NCI-H2029 (cell line): Measurements from ENCODE around the gene CNR1.
"Not testable (repeated sequence)": the region's sequence is repeated elsewhere in the genome, so short reads cannot be mapped to it uniquely, and the experiment has no call there.

Source experiments
- DNase-seq: peaks from one replicate; lab custom pipeline; 2025; lab: John Stamatoyannopoulos, UW

Gene CNR1

DNA sequence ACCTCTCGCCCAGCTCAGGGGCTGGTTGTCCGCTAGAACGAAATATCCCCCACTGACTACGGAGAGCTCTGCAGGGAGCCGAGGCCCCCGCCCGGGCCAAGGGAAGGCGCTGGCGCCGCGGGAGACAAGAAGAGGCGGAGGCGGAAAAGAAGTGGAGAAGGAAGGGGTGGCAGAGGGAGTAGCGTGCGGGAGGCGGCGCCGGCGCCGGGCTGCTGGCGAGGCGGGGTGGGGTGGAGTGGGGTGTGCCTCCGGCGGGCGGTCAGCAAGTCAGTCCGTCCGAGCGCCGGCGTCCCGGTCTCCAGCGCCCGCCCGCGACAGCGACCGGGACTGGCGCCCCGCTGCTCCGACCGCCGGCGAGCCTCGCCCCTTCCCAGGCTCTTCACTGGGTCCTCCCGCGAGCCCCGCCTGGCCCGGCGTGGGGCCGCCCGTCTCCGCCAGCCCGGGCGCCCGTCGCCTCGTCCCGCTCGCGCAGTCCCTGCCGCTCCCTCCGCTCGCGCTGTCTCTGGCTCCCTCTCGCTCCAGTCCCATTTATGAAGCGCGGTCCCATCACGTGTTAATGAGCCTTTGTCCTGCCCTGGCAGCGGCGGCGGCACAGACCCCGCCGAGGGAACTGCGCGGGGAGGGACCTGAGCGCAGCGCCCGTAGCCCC is at the start of gene CNR1:
Gene CNR1 (minus strand): TSS at position 504 of the 649 bp plus-strand sequence. CDS start 21,073 bp downstream, outside the sequence.
- DNase-seq: peak; percentile 35

DNA sequence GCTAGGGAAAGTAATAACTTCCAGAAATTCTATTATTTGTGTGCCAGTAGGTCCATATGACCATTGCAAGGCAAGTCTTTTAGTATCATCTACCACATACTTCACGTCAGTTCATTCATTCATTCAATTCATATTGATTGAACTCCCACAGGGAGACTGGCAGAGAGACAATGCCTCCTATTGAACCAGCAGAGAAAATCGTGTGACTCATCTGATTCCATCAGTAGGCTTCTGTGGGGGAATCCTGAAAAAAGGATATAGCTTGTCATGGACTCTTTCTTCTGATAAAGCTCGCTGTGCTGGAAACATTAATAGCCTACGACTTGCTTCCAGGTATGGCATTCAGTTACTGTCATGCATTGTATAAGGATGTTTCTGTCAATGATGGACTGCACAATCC is 45.3 kb upstream of the CNR1 start:
- DNase-seq: no peak

DNA sequence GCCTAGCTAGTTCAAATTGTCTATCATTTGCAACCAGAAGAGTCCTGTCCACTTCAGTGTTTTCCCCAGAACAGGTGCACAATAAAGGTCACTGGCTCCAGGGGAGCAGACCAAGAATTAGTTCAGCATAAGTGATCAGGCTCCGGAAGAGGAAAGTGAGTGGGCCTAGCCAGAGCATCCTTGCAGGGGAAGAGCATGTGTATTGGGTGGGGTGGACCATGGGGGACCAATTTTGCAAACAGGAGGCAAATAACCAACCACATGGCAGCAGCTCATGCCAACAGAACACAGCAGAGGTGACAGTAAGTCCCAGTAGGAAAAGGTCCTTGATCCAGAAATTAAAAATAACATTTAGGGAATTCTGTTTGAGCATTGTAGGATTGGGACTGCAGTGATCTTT is 43.2 kb upstream of the CNR1 start:
- DNase-seq: no peak

DNA sequence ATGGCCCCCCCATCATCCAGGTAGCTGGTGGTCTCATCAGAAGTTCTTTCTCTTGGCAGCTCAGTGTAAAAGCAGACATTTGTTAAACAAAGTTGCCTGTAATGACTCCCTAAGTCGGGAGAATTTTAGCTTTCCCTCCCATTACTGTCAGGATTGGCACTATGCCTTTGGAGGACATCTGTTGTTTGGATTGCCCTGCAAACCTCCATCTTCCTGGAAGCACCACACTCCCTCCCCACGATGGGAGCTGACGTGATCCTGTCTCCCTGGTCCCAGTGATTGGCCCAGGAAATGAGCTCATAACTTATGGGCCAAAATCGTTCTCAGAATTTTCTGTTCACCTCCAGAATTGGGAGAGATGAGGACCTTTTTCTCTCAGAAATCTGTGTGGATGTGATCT is 42.6 kb upstream of the CNR1 start:
- no peak for DNase-seq

DNA sequence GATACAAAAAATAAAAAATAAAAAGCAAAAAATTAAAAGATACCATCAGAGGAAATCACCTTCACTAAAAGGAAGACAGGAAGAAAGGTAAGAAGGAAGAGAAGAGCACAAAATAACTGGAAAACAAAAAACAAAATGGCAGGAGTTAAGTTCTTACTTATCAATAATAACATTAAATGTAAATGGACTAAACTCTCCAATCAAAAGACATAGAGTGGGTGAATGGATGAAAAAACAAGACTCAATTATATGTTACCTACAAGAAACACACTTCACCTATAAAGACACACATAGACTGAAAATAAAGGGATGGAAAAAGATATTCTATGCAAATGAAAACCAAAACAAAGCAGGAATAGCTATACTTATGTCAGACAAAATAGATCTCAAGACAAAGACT is 35.6 kb upstream of the CNR1 start:
- DNase-seq: not testable (repeated sequence)

DNA sequence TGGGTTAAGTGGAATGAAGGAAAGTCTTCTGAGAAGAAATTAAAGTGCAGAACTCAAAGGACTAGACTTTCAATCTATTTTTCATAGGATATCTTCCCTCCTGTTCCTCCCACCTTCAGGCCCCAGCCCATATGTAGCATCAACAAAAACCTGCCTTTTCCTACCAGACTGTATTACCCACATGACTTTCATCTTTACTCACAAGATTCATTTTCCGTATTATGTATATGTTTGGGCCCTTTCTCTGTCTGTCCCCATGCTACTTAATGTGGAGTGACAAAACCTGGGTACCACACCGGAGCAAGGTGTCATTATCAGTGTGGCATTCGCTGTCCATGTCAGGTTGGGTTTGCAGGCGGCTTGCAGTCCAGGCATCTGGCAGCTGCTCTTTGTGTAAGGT is 18.8 kb upstream of the CNR1 start:
- no peak for DNase-seq

DNA sequence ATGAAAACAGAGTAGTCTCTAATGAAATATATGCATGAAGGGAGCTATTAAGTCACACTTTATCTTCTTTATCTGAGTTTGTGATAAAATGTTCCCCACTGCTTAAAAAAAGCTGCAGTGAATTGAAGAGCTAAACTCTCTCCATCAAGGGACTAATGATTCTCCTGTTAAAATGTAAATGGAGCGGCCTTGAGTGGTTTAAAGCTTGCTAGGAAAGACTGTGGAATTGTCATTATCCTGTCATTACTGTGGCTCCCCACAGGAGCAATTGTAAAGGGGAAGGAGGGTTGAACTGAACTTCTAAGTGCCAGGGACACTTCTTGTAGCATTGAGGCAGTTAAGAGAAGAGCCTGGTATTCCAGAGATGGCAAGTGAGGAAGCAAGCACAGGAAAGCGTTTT is 17.3 kb upstream of the CNR1 start:
- no peak for DNase-seq

DNA sequence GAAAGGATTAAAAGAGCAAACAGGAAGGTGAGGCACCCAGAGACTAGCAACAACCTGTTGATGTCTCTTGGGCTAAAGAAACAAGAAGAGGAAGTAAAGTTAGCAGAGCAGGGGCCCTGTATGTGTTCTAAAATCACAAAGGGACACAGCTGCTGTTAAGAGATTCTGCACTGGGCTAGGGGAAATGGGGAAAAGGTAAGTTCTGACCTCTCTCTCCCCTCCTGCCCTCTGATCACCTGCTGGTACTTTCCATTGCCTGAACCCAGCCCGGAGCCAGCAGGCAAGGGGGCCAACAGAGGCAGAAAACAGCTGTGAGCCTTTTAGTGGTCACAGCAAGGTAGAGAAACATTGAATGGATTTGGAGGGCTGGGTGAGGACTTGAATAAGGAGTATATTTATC is 13.5 kb upstream of the CNR1 start:
- DNase-seq: no peak

DNA sequence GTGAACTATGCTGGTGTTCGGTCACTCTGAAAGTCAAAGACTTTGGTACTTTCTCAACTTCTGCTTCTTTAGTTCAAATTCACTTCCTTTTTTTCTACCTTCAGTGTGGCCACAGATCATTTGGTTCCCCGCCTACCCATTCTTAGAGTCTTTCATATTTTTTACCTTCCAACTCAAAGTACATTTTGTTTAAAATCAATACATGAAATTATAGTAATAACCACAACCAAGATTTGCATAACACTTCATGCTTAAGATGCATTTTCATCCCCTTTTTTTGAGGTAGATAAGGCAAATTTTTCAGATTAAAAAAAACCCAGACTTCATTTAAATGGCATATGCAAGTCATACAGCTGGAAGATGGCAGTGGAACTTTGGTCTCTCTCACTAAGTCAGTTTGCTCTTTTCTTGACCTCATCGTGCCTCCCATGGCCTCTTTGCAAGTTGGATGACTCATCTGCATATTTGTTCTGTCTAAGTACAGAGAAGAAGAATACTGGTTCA is 11.9 kb upstream of the CNR1 start:
- no peak for DNase-seq

DNA sequence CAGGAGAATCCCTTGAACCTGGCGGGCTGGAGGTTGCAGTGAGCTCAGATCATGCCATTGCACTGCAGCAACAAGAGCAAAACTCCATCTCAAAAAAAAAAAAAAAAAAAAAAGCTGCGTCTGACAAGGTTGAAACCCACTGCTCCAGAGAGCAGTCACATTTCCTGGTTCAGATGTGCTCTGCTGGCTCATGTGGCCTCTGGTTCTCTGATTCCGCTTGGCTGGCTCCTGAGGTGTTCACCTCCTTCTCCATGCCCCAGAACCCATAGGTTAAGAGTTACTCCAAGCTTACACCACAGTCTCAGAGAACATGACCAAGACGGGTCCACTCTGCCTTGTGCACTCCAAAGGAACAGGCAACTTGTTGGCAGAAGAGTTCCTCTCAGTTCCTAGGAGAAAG is 8.8 kb upstream of the CNR1 start:
- no peak for DNase-seq

DNA sequence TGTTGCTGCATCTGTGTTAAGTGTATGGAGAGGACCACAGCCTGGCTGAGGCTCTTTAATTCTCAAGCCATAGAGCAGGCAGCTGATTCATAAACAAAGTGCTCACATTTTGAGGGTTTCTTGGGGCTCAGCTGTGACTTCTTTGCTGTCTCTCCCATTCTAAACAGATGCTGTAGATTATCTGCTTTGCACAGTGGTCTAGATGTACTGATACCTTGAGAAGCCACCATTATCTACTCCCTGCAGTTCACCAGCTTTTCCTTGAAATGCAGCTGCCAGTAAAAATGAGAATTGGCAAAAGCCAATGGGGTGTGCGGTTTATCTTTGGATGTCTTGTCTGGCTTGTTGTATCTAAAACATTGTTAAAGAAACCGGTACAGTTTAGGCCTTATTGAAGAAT is 5.2 kb upstream of the CNR1 start:
- no peak for DNase-seq

DNA sequence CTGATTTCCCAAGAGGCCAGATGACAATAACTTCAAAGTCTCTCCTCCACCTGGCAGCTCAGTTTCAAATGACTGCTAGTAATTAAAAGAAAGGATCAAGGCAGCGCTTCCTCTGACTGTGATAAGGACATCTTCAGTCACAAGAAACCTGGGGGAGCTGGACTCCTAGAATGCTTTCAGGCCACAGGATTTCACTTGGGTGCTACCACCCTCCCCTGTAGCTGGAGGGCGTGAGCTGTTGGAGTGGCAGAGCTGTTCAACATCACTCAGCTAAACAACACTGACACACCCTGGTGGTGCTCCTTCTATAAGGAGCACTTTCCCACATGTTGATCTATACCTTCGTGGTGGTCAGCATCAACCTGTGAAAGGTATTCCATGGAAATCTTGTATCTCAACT is 2.2 kb upstream of the CNR1 start:
- DNase-seq: no peak

DNA sequence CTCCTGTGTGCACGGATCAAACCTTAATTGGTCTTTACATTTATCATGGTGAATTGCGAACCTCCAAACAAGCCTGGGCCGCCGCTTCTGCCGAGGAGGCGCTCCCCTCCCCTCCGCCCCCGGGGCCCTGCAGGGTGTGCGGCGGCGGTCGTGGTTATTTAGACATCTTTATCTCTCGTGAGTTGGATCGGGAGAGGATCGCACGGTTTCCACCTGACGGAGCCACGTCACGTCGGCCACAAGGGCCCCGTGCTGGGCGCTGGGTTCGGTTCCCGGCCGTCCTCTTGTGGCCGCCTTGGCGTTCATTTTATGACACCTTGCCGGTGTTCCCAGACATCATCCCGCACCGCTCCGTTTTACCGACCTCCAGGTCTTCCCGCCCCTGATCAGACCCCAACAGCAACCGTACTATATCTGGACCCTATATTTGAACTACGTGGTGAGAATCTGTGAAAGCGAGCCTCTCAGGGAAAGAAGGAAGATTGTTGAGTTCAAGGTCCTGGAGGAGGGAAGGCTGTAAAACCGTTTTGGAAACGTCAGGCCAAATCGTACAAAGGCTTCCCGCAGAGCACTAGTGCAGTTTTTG is 1.3 kb upstream of the CNR1 start:
- no peak for DNase-seq

DNA sequence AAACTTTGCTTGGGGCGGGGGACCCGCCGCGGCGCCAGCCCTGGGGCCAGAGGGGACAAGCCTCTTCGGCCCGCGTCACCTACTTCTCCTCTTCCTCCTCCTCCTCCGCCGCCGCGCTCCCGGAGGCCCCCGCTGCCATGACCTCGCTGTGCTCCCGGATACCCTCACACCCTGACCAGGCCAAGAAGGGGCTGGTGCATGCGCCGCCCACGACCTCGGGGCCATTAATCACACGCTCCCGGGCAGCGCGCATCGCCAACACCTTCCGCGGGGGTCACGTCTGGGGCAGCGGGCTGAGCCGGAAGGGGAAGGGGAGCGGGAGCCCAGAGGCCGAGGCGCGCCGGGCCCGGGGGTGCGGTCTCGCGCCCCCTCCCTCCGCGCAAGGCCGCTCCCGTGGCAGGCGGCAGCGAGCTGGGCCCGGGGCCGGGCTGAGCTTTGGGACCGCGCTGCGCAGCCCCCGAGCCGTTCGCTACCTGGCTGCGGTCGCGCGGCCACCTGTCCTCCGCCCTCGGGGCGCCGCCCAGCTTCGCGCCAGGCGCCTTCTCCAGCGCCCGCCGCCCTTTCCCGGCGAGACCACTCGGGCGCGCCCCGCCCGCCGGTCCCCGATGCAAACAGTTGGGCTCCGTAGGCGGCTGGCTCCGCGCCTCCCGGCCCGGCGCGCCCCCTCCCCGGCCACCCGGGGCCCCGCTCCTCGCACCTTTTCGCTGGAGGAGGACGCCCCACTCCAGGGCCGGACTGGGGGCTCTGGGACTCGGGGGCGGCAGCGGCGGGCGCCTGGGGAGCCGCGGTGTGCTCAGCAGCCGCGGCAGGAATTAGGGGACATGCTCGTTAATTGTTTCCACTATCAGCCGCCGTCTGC is 575 bp upstream of the CNR1 start:
- DNase-seq: no peak

DNA sequence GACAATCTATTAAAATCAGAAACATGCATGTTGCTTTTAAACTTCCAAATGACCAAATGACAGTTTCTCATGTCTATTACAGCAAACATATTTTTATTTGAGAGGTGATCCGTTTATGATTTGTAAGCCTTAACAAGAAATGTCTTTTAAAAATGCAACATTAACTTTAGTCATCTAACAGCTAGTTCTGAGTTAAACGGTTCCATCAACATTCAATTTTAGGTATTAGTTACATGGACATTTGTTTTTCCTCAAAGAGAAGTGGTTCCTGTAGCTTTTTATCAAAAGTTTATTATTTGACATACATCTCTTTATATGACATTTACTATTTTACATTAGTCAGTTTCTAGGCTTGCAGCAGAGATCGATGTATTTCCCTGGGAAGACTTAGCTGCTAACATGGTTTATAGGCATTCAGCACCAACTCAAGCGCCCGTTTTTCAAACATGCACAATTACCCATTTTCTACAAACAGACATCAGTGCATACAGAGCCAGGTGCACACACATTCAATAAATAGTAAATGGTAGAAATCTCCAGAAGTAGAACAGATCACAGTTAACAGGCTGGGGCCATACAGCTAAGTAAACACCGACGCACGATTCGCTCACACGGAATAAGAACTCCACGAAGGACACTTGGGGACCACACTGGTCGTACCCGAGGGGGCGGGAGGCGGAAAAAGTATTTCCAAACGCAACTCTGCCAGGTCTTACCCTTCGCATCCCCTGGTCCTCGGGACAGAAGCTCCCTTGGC is 882 bp downstream of the CNR1 start:
- no peak for DNase-seq

DNA sequence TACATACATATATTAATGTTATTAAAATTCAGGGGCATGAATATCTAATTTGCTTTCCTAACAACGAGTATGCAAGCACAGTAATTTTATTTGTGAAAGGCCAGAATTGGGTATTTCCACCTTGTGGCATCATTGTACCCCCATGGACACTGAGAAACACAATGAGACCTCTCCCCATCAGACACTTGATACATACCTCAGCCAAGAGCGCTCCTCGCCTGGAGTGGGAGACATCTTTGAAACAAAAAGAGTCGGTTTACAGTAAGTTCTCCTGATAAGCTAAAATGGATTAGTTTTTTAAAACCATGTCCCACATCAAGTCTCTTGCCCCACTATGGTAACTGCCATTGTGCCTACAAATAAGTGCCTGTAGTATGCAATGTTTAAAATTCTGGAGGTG is 2.1 kb downstream of the CNR1 start:
- DNase-seq: no peak

DNA sequence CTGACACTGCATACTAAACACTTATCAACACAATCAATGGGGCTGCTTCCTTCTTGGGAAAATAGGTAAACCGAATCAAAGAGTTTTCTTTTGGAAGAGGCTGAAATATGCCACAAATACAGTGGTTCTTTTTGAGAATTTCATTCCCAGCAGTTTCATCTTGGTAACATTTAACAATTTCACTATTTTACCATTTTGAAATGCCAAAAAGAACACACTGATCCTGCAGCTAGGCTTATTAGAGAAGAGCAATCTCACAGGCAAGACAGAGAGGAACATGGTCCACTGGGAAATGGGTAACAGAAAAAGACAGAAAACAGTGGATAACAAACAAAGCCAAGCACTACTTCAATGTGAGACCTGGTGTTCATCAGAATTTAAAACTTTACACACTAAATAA is 2.5 kb downstream of the CNR1 start:
- DNase-seq: no peak

DNA sequence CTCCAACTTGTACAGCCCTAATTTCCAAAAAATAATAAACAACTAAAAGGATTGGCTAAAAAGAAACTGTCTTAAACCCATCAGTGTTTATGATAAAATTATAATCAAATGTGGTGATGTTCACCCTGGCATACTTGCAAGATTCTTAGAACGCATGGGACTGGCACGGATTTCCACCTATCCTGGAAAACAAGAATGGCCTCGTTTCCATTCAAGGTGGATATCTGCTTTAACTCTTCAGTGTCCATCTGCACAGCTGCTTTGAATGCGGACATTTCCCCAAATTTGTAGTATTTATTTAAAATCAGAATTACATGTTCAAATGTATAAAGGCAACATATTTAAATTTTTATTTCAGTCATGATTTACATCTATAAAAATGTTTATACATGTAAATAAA is 4.2 kb downstream of the CNR1 start:
- DNase-seq: no peak

DNA sequence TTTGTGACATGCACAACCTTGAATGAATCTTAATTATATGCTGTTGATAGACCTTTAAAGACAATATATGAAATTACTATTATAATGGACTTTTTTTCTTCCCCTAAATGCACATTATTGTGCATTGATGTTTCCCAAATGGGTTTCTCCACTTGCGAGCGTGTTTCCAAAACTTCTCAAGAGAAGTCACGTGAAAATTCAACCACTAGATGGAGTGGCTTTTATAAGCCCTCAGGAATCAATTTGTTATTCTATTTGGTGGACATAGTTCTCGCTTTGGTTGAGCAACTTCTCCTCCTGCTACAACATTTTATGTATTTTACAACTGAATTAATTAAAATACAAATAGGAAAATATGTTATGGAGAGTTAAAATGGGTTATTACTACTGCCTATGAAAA is 9.0 kb downstream of the CNR1 start:
- DNase-seq: no peak

DNA sequence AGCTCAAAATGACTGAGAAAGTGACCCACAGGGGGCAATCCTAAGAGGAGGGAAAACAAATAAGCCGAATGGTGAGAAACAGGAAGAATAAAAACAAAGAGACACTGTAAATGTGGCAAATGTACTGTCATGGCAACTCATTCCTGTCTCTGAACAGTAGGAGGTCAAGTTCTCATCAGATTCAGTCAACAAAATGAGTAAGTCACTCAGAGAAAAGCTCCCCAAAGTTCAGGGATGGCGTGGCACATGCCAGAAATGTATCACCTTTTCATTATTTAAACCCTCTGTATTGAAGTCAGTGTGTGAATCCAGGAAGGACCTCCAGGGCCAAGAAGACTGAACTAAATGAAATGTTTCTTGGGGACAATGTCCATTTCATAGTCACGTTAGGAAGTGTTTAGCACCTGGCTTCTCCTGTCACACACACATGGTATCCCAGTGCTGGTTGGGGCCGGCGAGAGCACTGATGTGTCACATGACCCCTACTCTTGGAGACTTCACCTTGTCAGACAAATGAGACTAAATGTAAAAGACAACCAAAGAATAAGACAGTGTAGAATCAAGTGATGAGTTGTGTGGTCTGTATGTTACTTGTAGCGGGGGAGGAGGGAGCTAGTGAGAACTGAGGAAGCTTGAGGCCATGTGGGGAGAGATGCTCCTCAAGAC is 20.7 kb downstream of the CNR1 start:
- no peak for DNase-seq

DNA sequence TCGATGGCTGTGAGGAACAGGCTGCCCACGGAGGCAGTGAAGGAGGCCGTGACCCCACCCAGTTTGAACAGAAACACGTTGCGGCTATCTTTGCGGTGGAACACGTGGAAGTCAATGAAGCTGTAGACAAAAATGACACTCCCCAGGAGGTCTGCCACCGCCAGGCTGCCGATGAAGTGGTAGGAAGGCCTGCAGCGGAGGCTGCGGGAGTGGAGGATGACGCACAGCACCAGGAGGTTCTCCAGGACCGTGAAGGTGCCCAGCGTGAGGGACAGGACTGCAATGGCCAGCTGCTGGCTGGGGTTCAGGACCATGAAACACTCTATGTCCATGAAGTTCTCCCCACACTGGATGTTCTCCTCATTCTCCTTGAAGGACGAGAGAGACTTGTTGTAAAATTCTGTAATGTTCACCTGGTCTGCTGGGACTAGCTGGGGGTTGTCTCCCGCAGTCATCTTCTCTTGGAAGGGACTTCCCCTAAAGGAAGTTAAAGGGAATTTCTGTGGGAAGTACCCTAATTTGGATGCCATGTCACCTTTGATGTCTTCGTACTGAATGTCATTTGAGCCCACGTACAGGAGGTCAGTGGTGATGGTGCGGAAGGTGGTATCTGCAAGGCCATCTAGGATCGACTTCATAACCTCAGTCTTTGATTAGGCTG is 21.4 kb downstream of the CNR1 start:
- DNase-seq: no peak
